Measurements from ENCODE around the gene ASB14. TPM values are rescaled to one million over a fixed set of nuclear protein-coding genes. Genes with fewer than 3 reads are reported as not detected.

ASB14 gene
- total RNA-seq: not detected in 2 replicates

DNA sequence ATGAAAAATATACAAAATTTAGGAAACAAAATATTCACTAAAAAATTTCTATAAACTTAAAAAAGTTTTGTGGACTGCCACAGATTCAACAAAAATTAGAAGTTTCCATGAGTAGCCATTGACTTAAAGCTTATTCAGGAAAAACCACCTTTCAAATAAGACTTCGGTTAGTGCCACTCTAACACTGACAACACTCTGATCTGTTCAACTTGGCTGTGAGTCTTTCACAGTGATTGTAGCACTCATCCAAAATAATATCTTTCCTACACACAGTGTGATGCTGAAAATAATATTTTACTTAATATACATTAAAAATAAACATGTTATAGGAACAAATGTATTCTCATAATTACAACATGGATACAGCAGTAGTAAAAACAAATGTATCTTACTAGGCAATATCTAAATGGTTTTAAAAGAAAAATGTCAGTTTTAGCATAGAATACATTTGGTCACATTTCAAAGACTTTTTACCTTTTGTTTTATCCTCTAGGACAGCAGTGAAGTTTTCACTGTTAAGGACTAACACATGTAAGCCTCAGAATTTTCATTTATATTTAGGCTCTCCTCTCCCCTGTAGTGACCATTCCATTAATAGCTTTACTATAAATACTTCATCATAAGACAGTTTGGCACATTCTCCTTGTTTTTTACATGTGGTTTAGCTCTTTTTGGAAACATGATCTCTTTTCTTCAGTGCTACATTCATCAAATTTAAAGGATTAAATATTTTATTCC, at the start of gene ASB14:
TSS of gene ASB14 (minus strand) at position 527 of the 738 bp plus-strand sequence. CDS start 652 bp downstream, outside the sequence.

GRCh38 chr3:57227204-57227929, 65.1 kb downstream of the ASB14 start, which contains the start of gene APPL1:
TSS of gene APPL1 (plus strand) at chr3:57227729. CDS start at chr3:57227884, 155 bp downstream.

Other genes with a start within 250 kb of the ASB14 start
- 0.12 TPM in 1 of 2 replicates, not detected in the other for gene SPATA12, start 232.0 kb downstream of the ASB14 start, total RNA-seq
- gene IL17RD, start 127.3 kb downstream of the ASB14 start, total RNA-seq: 1.00 and 1.9 TPM in 2 replicates
- gene HESX1, start 92.7 kb downstream of the ASB14 start, total RNA-seq: 0.19 and 0.49 TPM in 2 replicates
- gene APPL1, start 65.0 kb downstream of the ASB14 start, total RNA-seq: 21.3 and 26.6 TPM in 2 replicates

All from cardiac ventricle fibroblast (primary cell).